Suppressor macrophage (primary cell): ENCODE results near the gene KLHL30.

Experiments
- DNase-seq, 4 experiments: peaks; one replicate each; pipeline ENCODE4 v3.0.0-alpha.2; 2020 to 2022
- total RNA-seq, 17 experiments: gene quantifications; one replicate each; lab custom pipeline; 2026; ENCODE audit warnings: mixed read lengths in 6 of 17, inconsistent platforms in 3 of 17; lab: John Stamatoyannopoulos, UW

Gene KLHL30, protein sequence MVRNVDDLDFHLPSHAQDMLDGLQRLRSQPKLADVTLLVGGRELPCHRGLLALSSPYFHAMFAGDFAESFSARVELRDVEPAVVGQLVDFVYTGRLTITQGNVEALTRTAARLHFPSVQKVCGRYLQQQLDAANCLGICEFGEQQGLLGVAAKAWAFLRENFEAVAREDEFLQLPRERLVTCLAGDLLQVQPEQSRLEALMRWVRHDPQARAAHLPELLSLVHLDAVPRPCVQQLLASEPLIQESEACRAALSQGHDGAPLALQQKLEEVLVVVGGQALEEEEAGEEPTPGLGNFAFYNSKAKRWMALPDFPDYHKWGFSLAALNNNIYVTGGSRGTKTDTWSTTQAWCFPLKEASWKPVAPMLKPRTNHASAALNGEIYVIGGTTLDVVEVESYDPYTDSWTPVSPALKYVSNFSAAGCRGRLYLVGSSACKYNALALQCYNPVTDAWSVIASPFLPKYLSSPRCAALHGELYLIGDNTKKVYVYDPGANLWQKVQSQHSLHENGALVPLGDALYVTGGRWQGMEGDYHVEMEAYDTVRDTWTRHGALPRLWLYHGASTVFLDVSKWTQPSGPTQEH
- total RNA-seq, result 0 to 2.6 (median 0.22) reads per million in 17 experiments

DNA sequence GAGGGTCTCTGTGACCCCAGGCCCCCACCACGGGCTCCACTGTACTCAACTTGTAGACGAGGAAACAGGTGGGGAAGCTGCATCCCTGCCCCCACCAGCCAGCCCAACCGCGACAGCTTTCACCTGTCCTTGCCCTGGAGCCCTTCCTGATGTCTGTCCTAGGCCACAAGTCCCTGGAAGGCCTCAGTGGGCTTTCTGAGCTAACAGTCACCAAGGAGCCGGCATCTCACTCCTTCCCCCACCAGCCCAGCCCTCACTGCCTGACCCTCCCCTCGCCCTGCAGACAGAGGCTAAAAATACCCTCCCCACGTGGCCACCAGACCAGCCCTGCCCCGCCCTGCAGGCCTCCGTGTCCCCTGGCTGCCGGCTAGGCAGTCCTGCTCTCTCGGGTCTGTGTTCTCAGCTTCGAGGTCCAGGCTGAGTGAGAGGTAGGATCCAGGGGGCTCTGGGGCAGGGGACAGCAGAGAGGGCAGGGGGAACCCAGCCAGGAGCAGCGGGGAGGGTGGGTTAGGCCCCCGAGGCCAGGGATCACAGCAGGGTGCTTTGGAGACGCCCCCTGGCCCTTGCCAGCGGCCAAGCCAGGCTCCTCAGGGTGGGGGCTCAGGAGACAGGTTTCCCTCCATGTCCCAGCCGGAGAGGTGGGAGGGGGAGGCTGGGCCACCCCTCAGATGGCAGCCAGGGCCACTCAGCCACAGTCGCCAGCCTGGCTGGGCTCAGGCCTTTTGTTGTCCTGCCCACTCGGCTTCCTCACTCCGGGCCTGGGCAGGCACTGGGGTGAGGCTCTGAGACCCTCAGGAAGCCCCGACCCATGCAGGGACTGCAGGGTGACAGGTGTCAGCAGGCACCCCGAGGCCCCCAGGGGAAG lies at the start of gene KLHL30:
KLHL30 (plus strand) TSS at position 338 of the 865 bp plus-strand sequence. CDS start 2,087 bp downstream, outside the sequence.
- DNase-seq, result no peak

DNA sequence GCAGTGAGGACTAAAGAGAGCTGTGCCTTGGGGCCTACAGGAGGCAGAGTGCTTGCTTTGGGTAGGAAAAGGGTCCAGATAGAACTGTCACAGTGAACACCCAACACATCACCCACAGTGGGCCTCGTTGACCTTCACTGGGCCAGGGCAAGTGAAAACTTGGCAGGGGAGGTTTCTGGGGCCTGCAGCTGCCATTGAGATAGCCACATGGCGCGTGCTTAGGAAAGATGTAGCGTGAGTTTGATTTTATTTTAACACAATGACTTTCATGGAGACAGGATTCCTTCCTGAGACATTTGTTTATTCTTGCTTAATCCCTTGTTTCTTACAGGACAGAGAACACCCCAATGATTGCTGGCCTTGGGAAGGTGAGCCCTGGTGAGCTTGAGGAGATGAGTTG lies 47.6 kb upstream of the KLHL30 start:
- DNase-seq, result no peak

DNA sequence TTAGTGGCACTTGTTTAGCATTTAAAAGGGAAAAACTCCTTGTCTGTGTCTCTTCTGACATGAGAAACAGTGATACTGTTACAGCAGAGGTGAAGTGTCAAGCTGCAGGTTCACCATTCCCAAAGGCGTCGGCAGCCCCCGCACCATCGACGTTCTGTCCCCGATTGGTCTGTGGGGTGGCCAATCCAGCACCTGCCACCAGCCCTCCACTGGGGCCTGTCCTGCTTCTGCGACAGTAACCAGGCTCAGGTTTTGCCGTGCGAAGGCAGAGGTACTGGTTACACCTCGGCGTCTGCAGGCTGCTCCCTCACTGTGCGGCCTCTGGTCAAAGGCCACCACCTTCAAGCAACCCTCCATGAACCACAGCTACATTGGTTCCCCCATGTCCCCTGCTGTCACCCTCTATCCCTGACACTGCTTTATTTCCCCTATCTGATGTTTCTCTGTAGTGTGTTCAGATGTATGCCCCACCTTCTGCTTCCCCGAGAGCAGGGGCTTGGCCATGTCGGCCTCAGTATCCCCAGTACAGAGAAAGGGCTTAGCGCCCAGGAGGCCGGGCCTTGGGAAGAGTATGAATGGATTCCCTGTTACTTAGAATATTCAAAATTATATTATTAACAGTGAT lies 46.9 kb upstream of the KLHL30 start:
- DNase-seq, result no peak

DNA sequence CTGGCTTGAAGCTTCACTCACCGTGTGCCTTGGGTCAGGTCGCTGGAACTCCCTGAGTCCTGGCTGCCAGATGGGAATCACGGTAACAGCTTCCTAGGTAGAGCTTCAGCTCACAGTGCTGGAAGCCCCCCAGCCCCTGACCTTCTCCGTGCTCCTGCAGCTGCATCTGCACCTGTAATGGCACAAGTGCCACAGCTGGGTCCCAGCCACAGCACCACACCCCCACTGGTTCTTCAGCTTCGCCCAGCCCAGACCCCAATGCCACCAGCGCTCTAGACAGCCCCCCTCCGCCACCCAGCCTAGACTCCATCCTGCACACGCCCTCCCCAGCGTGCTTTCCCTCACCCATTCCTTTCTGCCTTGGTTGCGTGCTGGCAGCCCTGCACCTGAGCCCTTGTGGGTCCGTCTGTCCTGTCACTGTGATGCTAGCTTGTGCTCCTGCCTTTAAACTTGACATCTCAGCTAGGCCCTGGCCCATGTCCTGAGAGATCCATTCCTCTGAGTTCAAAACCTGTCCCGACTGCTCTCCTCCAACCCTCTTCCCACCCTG lies 45.9 kb upstream of the KLHL30 start:
- DNase-seq, result no peak

DNA sequence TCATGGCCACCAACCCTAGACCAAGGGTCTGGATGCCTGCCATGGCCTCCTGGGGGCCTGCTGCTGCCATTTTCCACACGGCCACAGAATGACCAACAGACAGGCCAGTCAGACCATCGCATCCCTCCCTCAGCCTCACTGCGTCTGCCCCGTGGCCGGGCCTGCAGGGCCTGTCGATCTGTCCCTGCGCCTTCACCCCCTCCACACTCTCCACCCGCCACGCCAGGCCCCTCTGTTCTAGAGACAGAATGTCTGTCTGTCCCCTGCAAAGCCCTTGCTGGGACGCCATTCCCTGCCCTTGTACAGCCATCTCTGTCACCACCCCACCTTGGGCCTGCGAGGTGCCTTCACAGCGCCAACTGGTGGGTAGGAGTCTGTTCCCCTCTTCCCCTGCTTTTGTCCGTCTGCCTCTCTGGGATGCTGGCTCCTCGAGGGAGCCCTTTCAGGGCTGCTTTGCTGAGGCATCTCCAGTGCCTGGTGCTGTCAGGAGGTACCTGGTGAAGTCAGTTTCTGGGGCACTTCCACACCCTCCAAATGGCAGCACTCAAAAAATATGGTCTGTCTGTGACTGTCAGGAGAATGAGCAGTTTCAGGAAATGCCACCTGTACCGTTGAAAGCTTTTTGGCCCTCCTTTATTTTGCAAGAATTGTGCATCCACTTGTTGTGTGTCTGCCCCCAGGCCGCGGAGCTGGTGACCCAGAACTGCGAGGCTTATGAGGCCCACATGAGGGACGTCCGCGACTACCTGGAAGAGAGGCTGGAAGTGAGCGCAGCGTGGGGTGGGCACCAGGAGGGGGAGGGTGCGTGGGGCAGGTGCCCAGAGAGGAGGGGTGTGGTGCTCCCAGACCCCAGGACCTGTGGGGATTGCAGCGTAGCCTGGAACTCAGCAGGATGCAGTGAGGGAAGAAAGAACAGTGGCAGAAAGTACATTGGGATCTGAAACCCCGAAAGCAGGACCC lies 45.0 kb upstream of the KLHL30 start:
- DNase-seq, result no peak

DNA sequence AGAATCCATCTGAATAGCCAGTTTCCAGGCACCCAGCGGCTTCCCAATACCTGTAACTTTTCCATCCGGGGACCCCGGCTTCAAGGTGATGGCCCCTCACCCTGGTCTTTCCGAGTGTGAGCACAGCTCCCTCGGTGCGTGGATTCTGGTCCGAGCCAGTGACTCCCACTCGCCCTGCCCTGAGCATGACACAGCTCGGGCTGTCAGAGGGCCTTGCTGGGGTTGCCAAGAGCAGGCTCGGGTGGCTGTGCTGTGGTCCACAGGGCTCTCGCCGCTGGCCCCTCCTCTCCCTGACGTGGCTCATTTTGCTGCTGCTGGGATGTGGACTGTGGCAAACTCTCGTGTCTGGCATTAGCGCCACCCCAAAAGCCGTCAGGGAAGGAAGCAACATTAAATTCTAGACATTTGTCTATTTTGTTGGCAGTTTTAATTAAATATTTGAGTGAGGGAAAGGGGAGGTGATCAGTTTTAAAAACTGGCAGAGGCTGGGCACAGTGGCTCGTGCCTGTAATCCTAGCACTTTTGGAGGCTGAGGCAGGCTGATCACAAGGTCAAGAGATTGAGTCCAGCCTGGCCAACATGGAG lies 43.9 kb upstream of the KLHL30 start:
- DNase-seq, result no peak

DNA sequence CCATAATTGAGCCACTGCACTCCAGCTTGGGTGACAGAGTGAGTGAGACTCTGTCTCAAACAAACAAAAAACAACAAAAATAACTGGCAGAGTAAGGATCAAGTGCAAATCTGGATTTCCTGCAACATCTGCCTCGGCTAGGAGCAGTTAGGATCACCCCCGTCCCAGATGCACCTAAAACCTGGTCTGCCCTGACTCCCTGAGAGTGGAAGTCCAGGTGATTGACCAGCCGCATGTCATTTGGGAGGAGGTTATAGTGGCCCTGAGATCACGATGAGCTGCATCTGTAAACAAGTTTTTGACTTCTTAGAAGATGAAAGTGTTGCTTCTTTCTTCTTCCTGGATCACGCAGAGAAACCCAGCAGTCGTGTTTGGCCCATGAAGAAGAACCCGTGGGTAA lies 43.3 kb upstream of the KLHL30 start:
- no peak for DNase-seq

DNA sequence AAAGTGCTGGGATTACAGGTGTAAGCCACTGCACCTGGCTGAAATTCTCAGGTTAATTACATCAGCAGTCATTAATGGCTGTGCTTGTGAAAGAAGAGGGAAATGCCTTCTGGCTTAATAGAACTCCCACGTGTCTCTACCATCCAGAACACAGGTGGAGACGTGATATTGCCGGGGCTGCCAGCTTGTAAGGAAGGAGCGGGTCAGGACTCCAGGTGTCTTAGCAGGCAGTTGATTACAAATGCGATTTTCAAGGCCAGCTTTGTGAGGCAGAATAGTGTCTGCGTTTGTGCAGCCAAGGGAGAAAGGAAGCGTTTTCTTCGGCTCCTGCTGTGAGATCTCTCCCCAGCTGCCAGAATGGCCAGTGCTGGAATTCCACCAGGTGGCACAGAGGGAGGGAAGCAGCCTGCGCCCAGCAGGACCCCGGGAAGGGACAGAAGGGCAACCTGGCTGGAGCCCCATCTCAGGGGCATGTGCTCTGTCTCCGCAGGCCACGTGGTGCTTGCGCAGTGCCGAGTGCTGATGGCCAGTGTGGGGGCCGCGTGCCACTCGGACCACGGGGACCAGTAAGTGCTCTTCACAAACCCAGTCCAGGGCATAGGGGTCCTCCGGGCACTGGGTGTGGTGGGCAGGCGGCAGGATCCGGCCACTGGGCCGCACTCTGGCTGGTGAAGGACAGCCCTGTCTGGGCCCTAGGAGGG lies 42.0 kb upstream of the KLHL30 start:
- no peak for DNase-seq

DNA sequence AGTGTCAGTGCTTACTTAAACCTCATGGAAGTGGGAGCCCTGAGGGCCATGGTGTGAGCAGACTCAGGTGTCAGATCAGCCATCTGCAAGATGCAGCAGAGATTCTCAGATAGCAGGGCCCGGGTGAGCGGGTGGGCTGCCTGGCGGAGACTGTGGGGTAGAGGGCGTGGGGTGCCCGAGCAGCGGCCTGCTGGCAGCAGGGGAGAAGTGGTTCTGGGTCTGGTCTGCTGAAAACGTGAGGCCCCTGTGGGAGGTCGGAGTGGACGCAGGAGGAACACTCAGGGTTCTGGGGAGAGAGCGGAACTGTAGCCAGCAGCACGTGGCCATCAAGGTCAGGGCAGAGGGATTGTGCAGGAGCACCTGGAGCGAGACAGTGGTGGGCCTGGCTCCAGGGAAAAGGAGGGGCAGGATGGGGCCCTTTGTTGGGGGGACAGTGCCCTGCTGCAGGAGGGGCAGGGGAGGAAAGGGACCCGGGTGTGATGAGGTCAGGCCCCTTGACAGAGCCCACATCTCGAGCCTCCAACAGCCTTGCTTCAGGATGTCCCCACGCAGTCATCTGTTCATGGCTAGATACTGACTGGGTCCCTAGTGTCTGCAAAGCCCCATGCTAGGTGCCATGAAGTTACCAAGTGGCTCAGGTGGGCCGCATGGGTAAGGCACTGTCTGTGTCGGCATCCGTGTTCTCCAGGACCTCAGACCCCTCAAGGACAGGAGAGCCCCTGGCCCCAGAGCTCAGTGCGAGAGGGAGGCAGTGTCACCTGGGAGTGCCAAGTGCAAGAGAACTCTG lies 41.1 kb upstream of the KLHL30 start:
- DNase-seq, result no peak

DNA sequence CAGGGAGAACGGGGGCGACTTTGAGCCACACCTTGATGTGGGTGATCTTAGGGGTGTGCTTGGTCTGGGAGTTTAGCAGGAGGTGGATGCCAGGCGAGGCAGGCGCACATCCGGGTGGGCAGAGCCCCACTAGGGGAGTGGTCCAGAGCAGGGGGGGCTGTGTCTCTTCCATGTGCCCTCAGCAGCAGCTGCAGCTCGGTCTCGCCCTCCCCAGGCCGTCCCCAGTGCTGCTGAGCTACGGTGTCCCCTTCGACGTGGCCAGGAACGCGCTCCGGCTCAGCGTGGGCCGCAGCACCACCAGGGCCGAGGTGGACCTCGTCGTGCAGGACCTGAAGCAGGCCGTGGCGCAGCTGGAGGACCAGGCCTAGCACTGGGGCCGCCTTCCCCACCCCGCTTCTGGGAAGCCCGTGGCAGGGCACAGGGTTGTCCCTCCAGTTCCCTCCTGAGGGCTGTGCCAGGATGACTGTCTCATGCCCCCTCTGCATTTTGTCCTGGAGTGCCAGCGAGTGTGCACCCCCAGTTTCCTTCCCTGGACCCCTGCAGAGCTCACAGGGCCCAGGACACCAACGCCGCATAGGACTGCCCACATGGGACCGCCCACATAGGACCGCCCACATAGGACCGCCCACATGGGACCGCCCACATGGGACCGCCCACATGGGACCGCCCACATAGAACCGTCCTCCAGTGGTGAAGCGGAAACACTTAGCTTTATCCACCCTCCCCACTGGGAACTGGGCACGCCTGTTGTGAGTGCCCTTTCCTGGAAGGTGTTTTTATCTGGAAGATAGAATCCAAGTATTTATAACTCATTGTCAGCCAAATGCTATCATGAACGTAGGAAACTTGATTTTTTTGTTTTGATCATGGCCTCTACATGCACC lies 40.2 kb upstream of the KLHL30 start:
- DNase-seq, result peak; percentile 56 to 74 (median 64)

DNA sequence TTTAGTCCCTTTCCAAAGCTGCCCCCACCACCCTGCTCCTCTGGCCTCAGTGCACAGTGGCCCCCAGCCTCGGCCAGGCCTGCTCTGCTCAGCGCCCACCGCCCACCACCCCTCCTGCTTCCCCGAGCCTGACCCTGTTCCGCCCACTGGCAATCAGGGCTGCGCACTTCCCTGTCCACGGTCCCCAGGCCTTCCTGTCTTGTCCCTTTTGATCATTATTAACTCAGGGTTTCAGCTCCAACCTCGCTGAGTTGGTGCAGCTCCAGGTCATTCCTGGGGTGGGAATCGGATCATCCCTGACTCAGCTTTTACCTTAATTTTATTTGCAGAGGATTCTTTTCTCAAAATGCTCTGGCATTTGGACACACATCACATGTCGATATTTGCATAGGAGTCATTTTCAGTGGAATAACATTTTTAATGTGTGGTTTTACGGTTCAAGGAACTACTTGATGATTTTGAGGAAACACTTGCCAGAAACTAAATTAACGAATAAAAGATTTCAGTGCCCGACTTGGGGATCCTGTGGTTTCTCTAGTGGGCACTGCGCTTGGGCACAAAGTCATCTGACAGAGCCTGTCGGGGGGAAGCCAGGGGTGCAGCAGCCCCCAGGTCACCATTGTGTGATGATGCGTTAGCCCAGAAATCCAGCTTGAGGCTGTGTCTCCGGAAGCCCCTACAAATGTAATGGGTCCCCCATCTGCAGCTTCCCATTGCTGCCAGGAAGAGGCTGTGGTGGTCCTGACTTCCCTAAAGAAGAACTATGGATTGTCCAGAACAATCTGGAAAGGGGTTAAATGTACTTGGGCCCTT lies 39.4 kb upstream of the KLHL30 start:
- peak; percentile 59 to 77 (median 72) for DNase-seq

DNA sequence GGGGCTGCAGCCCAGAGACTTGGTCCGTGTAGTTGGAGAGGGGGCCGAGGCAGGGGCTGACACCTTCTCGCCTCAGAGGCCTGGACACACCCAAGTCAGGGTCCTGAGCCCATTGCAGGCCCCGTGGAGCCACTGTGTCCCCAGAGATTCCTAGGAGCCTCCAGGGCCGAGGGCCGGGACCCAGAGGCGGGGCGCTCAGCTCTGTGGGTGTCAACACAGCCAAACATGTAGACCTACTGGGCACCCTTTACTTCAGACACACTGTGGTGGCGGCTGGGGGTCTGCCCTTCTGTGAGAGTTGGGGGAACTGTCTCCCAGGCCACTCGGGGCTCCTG lies 38.8 kb upstream of the KLHL30 start:
- DNase-seq, result no peak

DNA sequence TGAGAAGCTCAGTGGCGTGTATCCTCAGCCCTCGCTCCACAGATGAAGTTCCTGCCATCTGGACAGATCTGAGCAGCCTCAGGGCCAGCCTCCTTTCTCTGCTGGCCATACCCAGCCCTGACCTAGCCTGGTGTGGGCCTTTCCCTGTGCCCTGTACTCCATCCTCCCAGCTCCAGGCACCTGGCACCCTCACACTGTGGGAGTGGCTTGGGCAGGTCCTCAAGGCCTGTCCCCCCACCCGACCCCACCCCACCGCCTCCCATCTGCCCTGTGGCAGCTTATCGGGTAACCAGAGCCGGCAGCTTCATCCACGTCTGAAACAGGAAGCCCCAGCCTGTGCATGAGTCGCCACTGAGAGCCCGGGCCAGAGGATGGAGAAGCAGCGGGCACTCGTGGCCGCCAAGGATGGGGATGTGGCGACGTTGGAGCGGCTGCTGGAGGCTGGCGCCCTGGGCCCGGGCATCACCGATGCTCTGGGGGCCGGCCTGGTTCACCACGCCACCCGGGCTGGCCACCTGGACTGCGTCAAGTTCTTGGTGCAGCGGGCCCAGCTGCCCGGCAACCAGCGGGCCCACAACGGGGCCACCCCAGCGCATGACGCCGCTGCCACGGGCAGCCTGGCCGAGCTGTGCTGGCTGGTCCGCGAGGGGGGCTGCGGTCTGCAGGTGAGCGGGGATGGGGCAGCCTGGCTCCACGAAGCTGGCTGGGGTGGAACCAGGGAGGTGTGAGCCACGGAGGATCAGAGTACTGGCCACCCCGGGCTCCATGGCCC lies 38.2 kb upstream of the KLHL30 start, which contains the start of gene ESPNL:
ESPNL (plus strand) TSS at position 292 of the 772 bp plus-strand sequence; CDS start at position 372, 80 bp downstream.
- DNase-seq, result peak; percentile 19 to 56 (median 36)

DNA sequence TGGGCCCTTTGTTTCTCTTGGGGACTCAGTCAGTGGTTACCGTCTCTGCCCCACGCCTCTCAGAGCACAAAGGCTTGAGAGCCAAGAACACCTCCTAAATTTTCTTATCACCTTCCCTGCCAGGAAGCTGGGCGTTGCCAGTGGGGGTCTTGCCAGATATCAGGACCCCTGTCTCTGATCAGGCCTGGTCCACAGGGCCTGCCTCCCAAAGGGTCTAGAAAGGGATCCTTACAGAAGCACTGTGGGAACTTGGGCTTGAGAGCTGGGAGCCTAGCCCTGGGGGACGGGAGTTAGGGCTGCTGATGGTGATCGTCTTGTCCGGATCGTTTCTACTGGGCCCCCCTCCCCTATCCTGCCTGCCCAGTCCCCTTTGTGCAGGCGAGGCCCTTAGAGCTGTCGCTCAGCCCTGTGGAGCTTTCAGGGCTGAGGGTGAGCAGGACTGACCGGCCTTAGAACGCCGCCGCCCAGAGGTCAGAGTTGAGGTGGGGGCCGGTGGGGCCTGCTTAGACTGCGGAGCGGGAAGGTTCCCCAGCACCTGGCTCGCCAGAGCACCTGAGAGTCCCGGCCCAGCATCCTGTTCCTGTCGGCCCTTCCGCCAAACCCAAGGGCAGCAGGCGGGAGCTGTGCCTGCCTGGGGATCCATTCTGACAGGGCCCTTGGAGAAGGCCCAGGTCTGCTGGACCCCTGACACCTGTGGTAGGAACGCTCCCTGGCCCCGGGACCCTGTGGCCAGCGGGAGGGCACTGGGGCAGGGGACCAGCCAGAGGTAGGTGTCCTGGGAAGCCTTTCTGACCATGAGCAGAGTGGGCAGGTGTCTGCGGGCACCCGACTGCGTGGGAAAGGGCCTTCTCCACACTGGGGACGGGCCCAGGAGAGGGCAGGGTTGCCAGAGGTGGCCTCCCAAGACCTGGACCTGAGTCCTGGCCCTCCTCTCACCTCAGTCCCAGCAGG lies 37.4 kb upstream of the KLHL30 start:
- no peak for DNase-seq
